SHP77 (cell line): ENCODE data around the gene SYT4.
"Not testable (repeated sequence)": the region's sequence is repeated elsewhere in the genome, so short reads cannot be mapped to it uniquely, and the experiment has no call there.

Experiments used
- DNase-seq, 2 experiments: peaks; one replicate each; lab custom pipeline; 2025; lab: John Stamatoyannopoulos, UW

Gene SYT4, protein sequence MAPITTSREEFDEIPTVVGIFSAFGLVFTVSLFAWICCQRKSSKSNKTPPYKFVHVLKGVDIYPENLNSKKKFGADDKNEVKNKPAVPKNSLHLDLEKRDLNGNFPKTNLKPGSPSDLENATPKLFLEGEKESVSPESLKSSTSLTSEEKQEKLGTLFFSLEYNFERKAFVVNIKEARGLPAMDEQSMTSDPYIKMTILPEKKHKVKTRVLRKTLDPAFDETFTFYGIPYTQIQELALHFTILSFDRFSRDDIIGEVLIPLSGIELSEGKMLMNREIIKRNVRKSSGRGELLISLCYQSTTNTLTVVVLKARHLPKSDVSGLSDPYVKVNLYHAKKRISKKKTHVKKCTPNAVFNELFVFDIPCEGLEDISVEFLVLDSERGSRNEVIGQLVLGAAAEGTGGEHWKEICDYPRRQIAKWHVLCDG

DNA sequence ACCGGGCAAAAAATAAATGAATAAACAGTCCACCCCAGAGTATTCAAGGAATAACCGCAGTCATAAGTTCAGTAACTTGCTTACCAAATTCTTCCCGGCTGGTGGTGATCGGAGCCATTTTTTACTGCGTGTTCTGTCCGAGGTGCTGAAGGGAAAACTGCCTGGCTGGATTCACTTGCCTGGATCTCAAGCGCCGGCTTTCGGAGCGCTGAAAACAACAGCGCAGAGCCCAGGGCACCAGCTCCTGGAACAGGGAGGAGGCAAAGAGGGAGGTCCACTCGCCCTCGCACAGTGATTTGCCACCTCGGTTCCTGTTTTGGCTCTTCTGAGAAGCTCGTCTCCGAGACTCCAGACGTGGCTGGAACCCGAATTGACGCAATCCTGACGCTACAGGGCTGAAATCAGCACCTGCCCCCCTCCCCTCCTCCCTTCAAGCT, at the start of gene SYT4:
Gene SYT4 (minus strand): TSS at position 327 of the 437 bp plus-strand sequence. CDS start 209 bp downstream, at position 118.
- peak; percentile 95 to 96 for DNase-seq

DNA sequence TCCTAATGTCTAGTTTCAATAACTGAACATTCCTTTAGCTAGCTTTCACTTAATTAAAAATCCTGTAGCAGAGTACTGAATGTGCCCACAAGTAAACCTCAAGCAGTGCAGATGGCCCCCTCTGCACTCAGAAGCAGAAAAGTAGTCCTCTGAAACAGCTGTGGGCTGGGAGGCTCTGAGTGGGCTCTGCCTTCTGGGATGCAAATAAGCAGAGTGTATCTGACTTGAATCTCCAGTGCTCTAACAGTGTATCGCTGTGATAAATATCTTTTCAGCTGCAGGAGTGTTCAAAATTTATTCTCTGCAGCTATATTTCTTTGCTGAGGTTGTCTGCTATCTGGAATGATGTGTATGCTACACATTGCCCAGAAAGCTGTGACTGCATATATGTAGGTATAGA, 44.8 kb upstream of the SYT4 start:
- no peak for DNase-seq

DNA sequence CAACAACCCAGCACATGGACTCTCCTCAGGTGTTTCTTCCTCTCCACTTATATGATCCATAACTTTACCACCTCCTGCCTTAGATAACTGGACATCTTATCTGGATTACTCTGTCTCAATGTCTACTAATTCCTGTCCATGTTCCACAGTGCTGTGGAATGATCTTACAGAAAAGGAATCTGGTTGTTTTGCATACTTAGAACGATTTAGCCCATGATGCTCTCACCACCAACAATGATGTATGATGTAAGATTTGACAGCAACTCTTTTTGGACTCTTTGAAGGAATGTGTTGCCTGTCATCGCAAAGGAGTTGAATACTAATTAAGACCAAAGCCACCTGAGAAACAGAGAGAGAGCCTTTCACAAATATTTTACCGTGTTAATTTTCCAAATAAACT, 37.7 kb upstream of the SYT4 start:
- no peak for DNase-seq

DNA sequence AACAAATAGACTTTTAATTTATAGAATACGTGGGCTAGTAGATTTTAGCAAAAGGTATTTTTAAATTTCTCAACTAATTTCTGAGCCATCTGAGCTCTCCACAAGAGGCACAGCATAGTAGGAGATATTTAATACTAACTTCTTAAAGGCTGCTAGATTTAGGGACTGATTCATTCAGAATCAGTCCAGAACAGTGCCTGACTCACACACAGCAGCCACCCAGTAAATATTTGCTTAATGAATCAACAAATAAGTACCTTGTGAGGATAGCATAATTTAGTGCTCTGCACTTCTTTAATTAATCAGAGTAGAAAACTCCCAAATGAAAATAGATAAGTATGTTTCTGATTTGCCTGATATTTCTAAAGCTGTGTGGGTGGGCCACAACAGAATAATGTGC, 35.6 kb upstream of the SYT4 start:
- no peak for DNase-seq

DNA sequence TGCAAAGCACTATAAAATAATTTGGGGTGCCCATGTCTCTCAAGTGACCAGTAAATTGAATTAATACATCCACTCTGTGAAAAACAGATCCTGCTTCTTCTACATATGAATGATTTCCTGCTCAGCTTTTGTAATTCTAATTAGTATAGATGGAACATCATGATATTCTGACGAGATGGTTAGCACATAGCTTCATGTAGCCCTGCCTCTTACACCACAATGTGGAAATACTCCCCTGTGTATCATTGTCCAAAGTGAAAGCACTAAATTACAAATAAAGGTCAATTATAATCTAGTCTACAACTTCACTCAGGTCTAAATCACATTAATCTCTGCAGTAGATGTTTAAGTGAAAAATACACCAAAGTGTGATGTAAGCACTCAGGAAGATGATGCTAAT, 32.9 kb upstream of the SYT4 start:
- DNase-seq: no peak

DNA sequence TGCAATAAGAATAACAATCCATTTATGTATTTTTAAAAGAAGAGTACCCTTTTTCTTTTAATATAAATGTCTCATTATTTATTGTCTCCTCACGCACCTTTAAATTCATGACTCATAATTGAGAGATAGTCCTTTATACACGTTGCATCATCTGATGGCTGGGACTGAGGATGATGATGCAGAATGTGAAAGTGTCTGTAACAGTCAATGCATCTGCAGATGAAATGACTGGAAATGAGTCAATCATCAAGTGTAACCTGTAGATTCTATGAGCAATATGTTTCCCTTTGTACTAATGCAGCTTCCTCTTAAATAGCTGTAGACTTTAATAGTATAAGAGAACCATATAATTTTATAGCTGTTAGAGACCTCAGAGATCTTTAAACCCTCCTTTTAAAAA, 26.1 kb upstream of the SYT4 start:
- peak in 1 of 2 experiments; percentile 4 for DNase-seq

DNA sequence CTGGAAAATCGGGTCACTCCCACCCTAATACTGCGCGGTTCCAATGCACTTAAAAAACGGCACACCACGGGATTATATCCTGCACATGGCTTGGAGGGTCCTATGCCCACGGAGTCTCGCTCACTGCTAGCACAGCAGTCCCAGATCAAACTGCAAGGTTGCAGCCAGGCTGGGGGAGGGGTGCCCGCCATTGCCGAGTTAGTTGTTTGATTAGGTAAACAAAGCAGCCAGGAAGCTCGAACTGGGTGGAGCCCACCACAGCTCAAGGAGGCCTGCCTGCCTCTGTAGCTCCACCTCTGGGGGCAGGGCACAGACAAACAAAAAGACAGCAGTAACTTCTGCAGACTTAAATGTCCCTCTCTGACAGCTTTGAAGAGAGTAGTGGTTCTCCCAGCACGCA, 8.9 kb upstream of the SYT4 start:
- DNase-seq: not testable (repeated sequence)

DNA sequence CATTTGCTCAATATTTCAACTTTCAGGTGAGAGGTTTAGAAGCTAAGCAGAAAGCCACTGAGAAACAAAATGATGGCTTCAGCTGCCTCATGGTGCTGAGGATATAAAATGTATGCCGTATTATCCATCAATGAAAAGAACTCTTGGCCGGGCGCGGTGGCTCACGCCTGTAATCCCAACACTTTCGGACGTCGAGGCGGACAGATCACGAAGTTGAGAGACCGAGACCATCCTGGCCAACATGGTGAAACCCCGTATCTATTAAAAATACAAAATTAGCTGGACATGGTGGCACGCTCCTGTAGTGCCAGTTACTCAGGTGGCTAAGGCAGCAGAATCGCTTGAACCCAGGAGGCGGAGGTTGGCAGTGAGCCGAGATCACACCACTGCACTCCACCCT, 6.0 kb upstream of the SYT4 start:
- DNase-seq: no peak

DNA sequence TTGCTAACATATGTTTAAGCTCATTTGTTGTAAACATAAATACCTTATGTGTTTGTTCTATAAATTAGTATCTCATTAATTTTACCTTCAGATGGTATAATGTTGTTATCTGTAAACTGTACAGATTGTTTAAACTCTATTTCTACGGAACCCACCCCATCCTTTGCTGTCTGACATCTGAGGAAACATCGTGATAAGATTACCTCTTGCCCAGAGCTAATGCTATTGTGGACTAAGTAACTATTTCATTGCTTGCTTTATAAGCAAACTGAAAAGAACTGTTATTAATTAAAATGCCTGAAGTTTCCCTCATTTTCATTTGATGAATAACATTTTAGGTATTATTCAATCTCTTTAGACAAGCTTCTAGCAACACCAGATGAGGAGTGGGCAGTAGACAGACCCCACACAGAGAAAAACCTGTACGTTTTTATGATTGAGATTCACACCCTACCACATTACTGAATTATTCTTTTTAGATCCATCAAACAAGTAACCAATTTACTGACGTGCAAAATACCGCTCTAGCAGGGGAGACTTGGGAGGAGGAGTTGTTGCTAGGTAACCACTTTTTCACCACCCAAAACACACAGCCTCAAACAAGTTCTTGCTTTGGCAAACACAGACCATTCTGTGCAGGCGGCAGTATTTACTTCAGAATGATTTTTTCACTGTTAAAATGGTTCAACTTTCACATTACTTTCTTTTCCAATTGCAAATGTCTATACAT, 1.9 kb upstream of the SYT4 start:
- DNase-seq: peak; percentile 95 to 96

DNA sequence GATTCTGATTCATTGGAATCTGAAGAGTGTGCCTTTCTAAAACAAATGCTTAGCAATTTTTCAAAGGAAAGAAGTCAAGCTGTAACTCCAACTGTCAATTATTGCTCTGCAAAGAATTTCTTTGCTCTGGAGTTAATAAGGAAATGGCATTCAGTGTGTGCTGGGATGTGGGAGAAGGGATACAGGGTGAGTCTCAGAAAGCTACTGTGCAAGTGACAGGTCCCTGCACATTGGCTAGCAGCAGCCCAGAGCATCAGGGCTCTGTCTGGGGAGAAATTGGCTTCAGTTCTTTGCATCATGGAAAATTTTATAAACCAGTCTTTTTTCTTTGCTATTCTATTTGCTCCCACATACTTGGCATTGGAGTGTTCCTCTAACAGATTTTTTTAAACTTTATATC, 1.1 kb upstream of the SYT4 start:
- peak; percentile 40 to 64 for DNase-seq

DNA sequence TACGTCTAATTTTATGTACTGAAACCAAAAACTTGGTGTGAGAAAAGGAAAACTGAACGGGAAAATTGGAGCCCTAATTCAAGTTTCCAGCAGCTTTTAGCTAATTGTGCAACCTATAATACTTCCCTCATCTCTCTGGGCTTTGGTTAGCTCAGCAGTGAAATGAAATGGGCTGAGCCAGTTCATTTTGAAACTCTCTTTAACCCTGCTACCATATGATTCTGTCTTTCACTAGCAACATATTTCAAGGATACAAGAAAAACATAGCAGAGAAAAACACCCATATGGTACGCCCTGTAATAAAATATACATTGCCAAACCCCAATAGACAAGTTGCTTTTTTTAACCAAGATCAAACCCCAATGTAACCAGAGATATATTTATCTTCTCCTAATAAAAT, 799 bp downstream of the SYT4 start:
- no peak for DNase-seq

DNA sequence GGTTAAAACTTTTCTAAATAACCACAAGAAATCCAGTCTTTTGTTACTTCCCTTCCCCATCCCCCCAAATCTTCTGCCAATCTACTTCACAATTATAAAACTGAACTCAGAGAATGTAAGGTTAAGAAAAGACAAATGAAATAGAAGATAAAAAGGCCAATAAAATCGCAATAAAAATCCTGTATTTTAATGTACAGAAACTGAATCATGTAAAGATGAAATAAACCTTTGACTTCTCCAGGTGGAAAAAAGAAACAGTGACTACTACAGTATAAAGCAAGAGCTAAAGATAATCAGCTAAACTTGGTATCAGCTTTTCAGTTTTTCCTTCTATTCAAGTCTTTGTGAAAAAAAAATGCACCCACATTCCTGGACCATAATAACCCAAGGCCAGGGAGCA, 1.7 kb downstream of the SYT4 start:
- no peak for DNase-seq

DNA sequence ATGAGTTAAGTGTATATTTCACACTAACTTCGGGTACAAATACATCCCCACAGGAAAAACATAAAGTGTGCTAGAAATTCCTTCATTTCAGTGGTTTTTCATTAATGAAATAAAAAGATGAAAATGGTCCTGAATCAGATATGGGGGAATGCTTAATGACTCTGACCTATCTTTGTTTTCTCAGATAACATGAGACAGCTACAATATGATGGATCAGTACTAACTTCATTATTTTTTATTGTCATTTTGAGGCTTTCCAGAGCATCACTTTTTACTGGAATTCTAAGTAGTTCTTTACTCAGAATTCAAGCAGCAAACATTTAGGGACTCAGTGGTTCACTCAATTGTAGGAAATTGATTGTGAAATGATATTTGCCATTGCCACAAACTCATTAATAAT, 2.8 kb downstream of the SYT4 start:
- DNase-seq: no peak

DNA sequence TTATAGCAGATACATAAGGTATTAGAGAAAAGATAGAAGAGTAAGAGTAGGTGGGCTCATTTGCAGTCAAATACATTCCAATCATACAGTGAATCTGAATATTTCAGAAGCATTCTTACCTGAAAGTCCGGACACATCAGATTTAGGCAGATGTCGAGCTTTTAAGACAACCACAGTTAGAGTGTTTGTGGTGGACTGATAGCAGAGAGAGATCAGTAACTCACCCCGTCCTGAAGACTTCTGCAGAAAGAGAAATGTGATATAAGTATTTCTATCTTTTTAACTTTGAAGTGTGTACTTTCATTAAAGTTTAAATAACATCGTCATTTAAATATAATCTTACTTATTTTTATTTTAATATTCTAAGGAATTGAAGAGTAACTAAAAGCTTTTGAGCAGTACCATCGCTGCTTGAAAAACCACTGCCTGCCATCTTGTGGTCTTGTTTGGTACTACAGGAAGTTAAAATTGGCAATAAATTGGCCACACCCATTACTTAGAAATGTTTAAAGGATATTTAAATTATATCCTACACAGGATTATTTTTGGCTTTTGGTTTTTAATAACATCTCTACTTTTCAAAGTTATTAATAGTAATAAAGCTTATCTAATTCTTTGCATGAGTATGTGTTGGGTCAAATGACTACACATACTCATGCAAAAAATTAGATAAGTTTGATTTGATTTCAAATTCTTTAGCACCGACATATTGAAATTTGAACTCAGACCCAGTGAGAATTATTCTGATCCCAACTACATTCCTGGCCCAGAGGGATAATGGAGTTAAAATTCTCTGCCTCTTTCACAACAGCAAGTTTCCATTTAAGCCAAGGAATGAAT, 5.5 kb downstream of the SYT4 start:
- peak; percentile 16 to 51 for DNase-seq

DNA sequence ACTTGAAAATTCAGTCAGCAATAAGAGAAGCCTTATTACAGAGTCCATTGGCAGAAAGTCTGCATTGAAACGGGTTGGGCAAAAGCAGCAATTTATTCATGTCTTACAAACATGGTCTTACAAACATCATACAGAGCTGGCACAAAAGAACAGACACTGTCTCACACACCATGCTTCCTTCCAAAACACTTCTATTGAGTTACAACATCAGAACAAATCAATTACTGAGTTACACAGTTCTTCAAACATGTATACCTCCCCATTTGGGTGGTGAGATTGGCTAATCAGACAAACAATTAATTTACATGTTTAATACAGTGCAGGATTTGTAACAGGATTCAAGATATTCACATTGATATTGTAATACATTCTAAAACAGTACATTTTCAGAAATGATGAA, 9.5 kb downstream of the SYT4 start:
- DNase-seq: no peak

DNA sequence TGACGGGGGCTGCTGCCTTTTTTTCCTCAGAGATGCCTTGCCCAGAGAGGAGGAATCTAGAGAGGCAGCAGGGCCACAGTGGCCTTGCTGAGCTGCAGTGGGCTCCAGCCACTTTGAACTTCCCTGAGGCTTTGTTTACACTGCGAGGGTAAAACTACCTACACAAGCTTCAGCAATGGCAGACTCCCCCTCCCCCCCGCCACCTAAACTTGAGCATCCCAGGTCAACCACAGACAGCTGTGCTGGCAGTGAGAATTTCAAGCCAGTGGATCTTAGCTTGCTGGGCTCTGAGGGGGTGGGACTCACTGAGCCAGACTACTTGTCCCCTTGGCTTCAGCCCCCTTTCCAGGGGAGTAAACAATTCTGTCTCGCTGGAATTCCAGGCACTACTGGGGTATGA, 11.8 kb downstream of the SYT4 start:
- peak; percentile 20 to 32 for DNase-seq

DNA sequence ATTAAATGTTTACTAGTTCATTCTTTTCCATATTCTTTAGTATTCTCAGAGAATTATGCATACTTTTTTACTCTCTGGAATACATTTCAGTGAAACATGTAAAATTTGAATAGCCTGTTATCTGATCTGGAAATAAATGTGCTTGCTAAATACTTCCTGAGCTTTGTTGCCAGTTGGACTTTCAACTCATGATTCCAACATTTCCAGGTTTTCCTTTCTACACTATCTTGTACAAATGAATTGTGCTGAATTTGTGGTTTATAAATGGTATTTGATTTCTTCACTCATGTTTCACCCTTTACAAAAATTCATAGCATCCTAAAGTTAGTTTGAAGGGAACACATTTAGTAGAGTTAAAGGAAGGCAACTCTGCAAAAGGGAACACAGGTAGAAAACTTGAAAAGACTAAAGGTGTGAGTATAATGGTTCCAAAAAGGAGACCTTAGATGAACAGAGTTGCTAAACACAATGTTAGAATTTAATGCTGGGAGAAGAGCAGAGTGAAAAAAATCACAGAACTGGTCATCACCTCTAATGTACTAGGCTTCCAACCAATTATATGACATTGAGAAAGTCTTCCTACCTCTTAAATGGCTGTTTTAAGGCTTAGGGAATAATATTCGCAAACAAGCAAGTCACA, 28.6 kb downstream of the SYT4 start:
- no peak for DNase-seq

DNA sequence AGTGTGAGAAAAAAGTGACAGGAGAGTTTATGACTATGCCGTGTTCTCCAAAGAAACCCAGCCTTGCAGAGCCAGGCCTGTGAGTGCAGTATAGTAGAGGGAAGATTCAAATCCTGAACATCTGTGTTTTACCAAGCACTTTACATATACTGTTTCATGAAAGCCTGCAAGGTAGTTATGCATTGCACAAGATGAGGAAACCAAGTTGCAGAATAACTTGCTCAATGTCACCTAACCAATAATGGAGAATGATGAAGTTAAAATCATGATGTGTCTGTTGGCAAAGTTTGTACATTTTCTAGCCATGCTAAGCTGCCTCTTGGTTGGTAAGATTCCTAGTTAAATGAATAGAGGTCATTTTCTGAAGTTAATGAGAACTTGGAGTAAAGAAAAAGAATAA, 29.3 kb downstream of the SYT4 start:
- DNase-seq: no peak

DNA sequence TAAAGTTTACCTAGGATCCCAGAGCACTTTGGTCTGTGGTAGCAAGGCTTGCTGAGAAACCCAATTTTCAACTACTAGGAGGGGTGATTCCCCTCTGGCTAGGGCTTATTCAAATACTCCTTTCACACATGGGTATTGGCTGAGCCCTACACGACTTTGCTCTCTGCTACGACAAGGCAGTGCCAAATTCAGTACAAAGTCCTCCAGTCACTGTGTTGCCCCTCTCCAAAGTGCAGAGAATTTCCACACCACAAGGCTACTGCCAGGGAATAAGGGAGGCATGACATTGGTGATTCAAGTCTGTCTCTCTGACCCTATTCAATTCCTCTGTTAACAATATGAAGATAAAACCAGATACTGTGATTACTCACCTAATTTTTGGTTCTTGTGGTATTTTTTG, 38.9 kb downstream of the SYT4 start:
- no peak for DNase-seq

DNA sequence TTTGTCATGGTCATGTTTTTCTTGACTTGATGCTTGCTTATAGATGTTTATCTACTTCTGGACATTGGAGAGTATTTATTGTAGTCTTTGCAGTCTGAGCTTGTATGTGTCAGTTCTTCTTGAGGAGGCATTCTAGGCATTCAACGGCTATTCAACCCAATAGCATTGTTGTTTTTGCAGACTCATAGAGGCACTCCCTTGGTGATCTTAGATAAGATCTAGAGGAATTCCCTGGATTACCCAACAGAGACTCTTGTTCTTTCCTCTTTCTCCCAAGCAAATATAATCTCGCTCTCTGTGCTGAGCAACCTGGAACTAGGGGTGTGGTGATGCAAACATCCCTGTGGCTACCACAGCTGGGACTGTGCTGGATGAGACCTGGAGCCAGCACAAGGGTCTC, 40.4 kb downstream of the SYT4 start:
- DNase-seq: no peak

DNA sequence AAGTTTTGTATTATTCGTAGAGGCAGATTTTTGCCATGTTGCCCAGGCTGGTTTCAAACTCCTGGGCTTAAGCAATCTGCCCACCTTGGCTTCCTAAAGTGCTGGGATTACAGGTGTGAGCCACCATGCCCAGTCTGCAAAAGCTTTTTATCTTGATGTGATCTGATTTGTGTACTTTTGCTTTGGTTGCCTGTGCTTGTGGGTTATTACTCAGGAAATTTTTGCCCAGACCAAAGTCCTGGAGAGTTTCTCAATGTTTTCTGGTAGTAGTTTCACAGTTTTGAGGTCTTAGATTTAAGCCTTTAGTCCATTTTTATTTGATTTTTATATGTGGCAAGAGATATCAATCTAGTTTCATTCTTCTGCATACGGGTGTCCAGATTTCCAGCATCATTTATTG, 42.4 kb downstream of the SYT4 start:
- no peak for DNase-seq

DNA sequence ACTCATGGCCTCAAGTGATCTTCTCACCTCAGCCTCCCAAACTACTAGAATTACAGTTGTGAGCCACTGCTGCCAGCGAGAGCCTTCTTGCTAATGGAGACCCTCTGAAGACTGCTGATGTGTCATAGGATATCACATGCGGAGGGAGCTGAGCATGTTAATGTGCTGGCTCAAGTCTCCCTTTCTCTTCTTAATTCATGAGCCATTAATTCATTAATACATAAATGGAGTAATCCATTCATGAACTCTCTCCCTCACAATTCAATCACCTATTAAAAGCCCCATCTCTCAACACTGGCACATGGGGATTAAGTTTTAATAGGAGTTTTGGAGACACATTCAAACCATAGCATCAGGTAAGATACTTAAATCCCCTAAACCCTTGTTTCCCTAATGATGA, 54.8 kb downstream of the SYT4 start:
- no peak for DNase-seq
